Gastroesophageal sphincter (tissue), 4 donors: ENCODE results near the gene NOC3L. TPM values are rescaled to one million over a fixed set of nuclear protein-coding genes. Genes with fewer than 3 reads are reported as not detected.
A peak's percentile ranks its signal among the peaks of the same experiment; 100 is the strongest.

Experiments used
- ATAC-seq: fragments of 150-250 bp; one replicate; pipeline ENCODE4 v1.9.1; 2016; ENCODE audit warnings: mild to moderate bottlenecking, moderate library complexity
- H3K27ac ChIP-seq, 4 donors: fragments of 200-600 bp; sonication (generic) in 3 of 4; 1 replicate in 3 of 4; 2 replicates in 1 of 4; pipeline ENCODE4 v1.5.1; 2016 to 2019
- H3K27me3 ChIP-seq: fragments of 200-600 bp; sonication (generic); one replicate; pipeline ENCODE4 v1.5.1; 2019
- H3K36me3 ChIP-seq, 2 donors: fragments of 200-600 bp; sonication (generic); one replicate each; pipeline ENCODE4 v1.5.1; 2019; ENCODE audit warnings: control low read depth in 1 of 2
- H3K4me1 ChIP-seq, 3 donors: fragments of 200-600 bp; sonication (generic); 1 replicate in 2 of 3; 2 replicates in 1 of 3; pipeline ENCODE4 v1.5.1; 2016 to 2019; ENCODE audit warnings: control low read depth in 2 of 3
- H3K4me3 ChIP-seq, 2 donors: fragments of 200-600 bp; sonication (generic); one replicate each; pipeline ENCODE4 v1.5.1; 2019; ENCODE audit warnings: mild to moderate bottlenecking in 1 of 2, moderate library complexity in 1 of 2
- H3K9me3 ChIP-seq, 3 donors: fragments of 200-600 bp; sonication (generic); one replicate each; pipeline ENCODE4 v1.5.1; 2017 to 2019; ENCODE audit warnings: control low read depth in 2 of 3
- CTCF ChIP-seq, 4 experiments: fragments of 200-600 bp in 2 of 4; fragments of 450-650 bp in 2 of 4; sonication (generic) in 1 of 4; IDR thresholded peaks; one replicate each; pipeline ENCODE4 v1.5.1; 2017 to 2019; ENCODE audit warnings: antibody characterized with exemption in 4 of 4, mild to moderate bottlenecking in 2 of 4, moderate library complexity in 2 of 4
- EP300 ChIP-seq: sonication (generic); formaldehyde crosslinking; IDR thresholded peaks from one replicate; pipeline ENCODE4 v1.6.1; 2017; ENCODE audit warnings: antibody characterized with exemption, mild to moderate bottlenecking
- POLR2A ChIP-seq, 2 donors: fragments of 450-650 bp; IDR thresholded peaks; one replicate each; pipeline ENCODE4 v1.6.1; 2017; ENCODE audit warnings: antibody characterized with exemption in 2 of 2, mild to moderate bottlenecking in 2 of 2, moderate library complexity in 1 of 2
- POLR2AphosphoS5 ChIP-seq: sonication (generic); formaldehyde crosslinking; IDR thresholded peaks from one replicate; pipeline ENCODE4 v1.6.1; 2017; ENCODE audit warnings: antibody characterized with exemption
- WGBS, 2 donors: methylation state at CpG; one replicate each; pipeline ENCODE4 v1.1.5; 2018; ENCODE audit warnings: low coverage in 1 of 2; 5-methylcytosine and 5-hydroxymethylcytosine counted together
- total RNA-seq, 4 donors: library from RNA; depleted of rRNA; stranded (reverse); fragments of >200 nt; gene quantifications; one replicate each; pipeline ENCODE4 v1.1.0, GENCODE V29; 2016

The NOC3L gene
- total RNA-seq, 4 donors from 2014 or later, result 19.4 to 31.0 (median 24.5) TPM

- Histone ChIP-seq H3K27me3 (peaks cover 32% of the 10 kb centered on the region), H3K4me3 (no peak overlapping the region), H3K27ac (no peak overlapping the region), H3K4me1 (no peaks in the 10 kb centered on the region), H3K9me3 (no peaks in the 10 kb centered on the region), H3K36me3 (no peaks in the 10 kb centered on the region)
- 95 to 100% methylated on average over 1 of the region's 1 CpG for WGBS, 2 donors
- no peak for ATAC-seq
- TF ChIP-seq POLR2AphosphoS5 (no peak), POLR2A (IDR thresholded peaks at IDR 0.05) (no peak), EP300 (no peak), CTCF (IDR thresholded peaks at IDR 0.05) (no peak)
Measured at GRCh38 chr10:94375374-94375773, 12.6 kb upstream of the NOC3L start.

- no peak for ATAC-seq
Measured at GRCh38 chr10:94370501-94370900, 7.8 kb upstream of the NOC3L start.

GRCh38 chr10:94366382-94366781, 3.6 kb upstream of the NOC3L start:
- no peaks in the 10 kb centered on the region for H3K36me3 ChIP-seq
- H3K4me3 ChIP-seq, result no peak overlapping the region
- peaks cover 4% of the 10 kb centered on the region for H3K27me3 ChIP-seq
- H3K27ac ChIP-seq, result no peak overlapping the region
- 76 to 93% methylated on average over 3 of the region's 3 CpGs for WGBS, 2 donors
- ATAC-seq, result no peak
- TF ChIP-seq EP300 (no peak), POLR2AphosphoS5 (no peak), POLR2A (IDR thresholded peaks at IDR 0.05) (no peak), CTCF (IDR thresholded peaks at IDR 0.05) (no peak)
- H3K4me1 ChIP-seq, result peaks cover 0 to 10% (median 4%) of the 10 kb centered on the region in 3 donors
- H3K9me3 ChIP-seq, result no peaks in the 10 kb centered on the region

More at GRCh38 chr10:94370501-94370900, 7.8 kb upstream of the NOC3L start:
- 58 to 67% methylated on average over 2 of the region's 2 CpGs for WGBS, 2 donors
- Histone ChIP-seq H3K4me3 (no peak overlapping the region), H3K36me3 (no peaks in the 10 kb centered on the region), H3K27ac (no peak overlapping the region), H3K4me1 (no peaks in the 10 kb centered on the region), H3K27me3 (peaks cover 22% of the 10 kb centered on the region), H3K9me3 (no peaks in the 10 kb centered on the region)
- TF ChIP-seq POLR2AphosphoS5, result no peak
- TF ChIP-seq EP300, result no peak
- no peak for TF ChIP-seq CTCF (IDR thresholded peaks at IDR 0.05)
- TF ChIP-seq POLR2A (IDR thresholded peaks at IDR 0.05), result no peak

- Histone ChIP-seq H3K4me1 (peaks cover 0 to 25% (median 4%) of the 10 kb centered on the region in 3 donors), H3K27me3 (peaks cover 4% of the 10 kb centered on the region), H3K4me3 (no peak overlapping the region), H3K36me3 (peaks cover 0 to 15% of the 10 kb centered on the region in 2 donors), H3K9me3 (no peaks in the 10 kb centered on the region), H3K27ac (no peak overlapping the region)
- peak; percentile 36 for ATAC-seq
- WGBS, 2 donors, result 60 to 67% methylated on average over 1 of the region's 1 CpG
- TF ChIP-seq POLR2AphosphoS5 (no peak), POLR2A (IDR thresholded peaks at IDR 0.05) (no peak), CTCF (IDR thresholded peaks at IDR 0.05) (no peak), EP300 (no peak)
Measured at GRCh38 chr10:94364482-94364881, 1.7 kb upstream of the NOC3L start.

GRCh38 chr10:94363251-94363565, 469 bp upstream of the NOC3L start:
- 30% methylated on average over 7 to 8 of the region's 8 CpGs for WGBS, 2 donors
- no peak for TF ChIP-seq POLR2AphosphoS5
- no peak for TF ChIP-seq CTCF (IDR thresholded peaks at IDR 0.05)
- no peak for TF ChIP-seq POLR2A (IDR thresholded peaks at IDR 0.05)
- TF ChIP-seq EP300, result no peak
- Histone ChIP-seq H3K27ac (peak overlapping the region in 3 of 4 donors; percentile 82 to 86 (median 83)), H3K4me3 (peak overlapping the region; percentile 48 to 75), H3K9me3 (no peaks in the 10 kb centered on the region), H3K27me3 (peaks cover 4% of the 10 kb centered on the region), H3K36me3 (peaks cover 0 to 25% of the 10 kb centered on the region in 2 donors), H3K4me1 (peaks cover 0 to 25% (median 4%) of the 10 kb centered on the region in 3 donors)
- peak; percentile 37 for ATAC-seq
